GM19240 (cell line): Measurements from ENCODE around the gene PDE7B.

Experiments
- DNase-seq: peaks from one replicate; pipeline ENCODE4 v3.0.0; 2011; ENCODE audit warnings: low spot score; ENCODE audit not compliant: insufficient read length

PDE7B gene

DNA sequence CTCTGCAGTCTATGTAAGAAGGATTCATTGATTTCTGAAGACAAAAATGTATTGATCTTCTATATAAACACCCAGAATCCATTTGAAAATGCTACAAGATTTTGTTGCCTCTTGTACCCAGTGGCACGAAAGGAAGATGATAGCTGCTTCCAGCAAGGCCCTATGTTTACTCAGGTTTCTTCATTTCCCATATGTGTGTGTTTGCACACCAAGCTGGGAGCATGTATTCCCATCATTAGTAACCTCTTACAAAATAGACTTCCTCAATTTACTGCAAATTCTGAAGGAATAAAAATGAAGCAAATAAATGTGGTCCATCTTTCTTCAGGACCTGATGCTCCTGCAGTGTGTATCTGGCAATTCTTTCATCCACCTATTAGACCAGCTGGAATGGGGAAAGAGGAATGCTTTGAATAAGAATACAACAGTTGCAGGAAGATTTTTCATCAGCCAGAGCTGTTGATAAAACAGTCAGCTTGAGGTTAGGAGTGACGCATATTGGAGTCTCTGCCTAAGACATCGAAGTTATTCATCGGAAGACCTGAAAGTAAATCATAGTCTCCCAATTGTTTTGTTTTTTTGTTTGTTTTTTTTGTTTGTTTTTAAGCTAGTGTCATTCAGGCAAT lies 132.3 kb downstream of the PDE7B start:
- DNase-seq, result no peak

GRCh38 chr6:135985471-135985870 lies 134.0 kb downstream of the PDE7B start:
- no peak for DNase-seq

DNA sequence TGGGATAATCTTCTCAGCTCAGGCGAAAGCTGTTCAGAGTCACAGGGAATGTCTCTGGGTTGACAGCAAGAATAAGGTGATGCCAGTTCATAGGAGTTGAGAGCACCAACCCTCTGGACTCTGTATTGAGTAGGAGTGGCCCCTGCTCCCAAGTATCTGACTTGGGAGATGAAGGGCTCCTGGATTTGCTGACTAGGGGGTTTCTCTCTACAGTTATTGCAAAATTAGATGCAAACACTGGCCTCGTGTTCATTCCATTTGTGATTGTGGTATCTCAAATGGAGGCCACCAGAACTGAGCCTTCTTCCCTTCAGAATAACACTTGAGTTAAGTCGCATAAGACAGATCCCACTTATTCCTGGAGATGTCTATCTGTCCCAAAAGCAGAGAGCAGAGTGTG lies 135.7 kb downstream of the PDE7B start:
- no peak for DNase-seq

- DNase-seq, result no peak
Observed at GRCh38 chr6:135990439-135990838, 138.9 kb downstream of the PDE7B start.

GRCh38 chr6:135990855-135991464 lies 139.5 kb downstream of the PDE7B start:
- no peak for DNase-seq

- no peak for DNase-seq
Observed at GRCh38 chr6:135992739-135993138, 141.2 kb downstream of the PDE7B start.

GRCh38 chr6:135993361-135993760 lies 141.9 kb downstream of the PDE7B start:
- DNase-seq, result no peak

DNA sequence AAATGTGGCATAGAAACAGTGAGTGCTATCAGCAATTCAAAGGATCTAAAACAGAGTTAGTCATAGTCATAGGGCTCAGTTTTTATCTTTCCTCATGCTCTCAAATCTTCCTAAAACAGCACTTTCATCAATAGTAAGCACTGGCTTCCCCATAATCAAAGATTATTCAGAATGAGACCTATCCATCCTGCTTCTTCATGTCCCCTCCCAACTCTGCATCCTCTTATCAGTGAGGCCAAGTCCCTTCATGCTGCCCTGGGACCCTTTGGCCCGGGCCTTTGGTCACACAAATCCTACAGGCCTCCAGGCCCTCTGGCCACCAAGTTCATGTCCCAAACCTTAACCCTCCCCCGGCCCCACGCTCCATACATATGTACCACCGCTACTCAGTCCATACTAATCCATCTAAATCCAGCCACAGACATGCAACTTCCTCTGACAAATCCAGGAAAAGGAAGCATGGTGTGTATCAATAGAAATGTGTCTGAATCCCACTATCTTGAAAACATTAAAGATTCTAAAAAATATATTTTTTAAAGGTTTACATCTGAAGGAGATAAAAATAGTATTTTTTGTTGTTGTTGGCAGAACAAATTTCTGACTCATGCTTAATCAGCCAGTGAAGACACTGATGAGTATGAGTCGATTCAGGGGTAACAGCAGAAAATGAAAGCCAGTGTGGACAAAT lies 143.5 kb downstream of the PDE7B start:
- DNase-seq, result no peak

- DNase-seq, result no peak
Observed at GRCh38 chr6:135995545-135995898, 144.0 kb downstream of the PDE7B start.

DNA sequence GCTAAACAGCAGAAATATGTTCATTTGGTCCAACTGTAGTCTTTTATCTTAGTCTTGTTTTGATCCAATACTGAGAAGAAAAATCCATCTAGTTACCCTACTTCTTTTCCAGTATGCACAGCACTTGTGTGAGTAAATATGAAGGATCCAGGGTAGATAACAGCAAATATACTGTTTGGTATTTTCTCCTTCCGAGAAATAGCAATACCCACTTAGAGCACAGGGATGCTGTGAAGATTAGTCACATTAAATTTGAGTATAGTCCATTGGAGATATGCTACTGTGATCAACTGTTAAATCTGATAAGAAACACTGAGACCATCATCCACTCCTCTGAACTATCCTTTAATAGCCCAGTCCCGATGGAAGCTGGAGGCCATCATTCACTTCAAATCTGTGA lies 145.2 kb downstream of the PDE7B start:
- DNase-seq, result no peak

DNA sequence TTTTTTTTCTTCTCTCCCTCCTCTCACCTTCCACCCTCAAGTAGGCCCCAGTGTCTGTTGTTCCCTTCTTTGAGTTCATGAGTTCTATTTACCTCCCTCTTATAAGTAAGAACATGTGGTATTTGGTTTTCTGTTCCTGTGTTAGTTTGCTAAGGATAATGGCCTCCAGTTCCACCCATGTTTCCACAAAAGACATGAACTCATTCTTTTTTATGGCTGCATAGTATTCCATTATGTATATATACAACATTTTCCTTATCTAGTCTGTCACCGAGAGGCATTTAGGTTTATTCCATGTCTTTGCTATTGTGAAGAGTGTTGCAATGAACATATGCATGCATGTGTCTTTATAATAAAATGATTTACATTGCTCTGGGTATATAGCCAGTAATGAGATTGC lies 147.9 kb downstream of the PDE7B start:
- no peak for DNase-seq

DNA sequence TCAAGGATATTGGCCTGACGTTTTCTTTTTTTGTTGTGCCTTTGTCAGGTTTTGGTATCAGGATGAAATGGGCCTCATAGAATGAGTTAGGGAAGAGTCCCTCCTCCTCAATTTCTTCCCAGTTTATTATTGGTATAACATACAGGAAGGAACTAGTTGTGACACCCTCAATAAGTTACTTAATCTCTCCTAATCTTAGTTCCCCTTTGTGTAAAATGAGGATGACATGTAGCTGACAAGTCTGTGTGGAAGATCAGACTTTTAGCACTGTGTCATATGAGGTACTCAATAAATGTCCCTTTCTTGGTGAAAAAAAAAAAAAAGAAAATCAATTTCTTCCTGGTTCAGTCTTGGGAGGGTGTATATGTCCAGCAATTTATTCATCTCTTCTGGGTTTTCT lies 155.8 kb downstream of the PDE7B start:
- no peak for DNase-seq

DNA sequence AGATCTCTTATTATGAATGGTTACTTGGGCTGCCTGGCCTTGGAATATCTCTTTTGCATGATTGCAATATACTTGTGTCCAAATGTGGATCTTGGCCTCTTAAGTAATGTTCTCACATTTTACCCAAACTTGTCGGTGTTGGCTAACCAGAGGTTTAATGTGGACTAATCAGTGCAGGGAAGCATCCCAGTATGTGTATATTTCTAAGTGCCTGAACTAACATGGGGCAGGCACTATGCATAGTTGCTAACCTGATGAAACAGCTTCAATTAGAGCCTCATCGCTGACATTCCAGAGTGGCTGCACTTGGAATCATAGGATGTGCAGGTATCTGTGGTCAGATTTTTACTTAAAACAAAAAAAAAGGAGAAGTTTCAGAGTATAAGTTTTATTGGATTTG lies 160.0 kb downstream of the PDE7B start:
- no peak for DNase-seq

DNA sequence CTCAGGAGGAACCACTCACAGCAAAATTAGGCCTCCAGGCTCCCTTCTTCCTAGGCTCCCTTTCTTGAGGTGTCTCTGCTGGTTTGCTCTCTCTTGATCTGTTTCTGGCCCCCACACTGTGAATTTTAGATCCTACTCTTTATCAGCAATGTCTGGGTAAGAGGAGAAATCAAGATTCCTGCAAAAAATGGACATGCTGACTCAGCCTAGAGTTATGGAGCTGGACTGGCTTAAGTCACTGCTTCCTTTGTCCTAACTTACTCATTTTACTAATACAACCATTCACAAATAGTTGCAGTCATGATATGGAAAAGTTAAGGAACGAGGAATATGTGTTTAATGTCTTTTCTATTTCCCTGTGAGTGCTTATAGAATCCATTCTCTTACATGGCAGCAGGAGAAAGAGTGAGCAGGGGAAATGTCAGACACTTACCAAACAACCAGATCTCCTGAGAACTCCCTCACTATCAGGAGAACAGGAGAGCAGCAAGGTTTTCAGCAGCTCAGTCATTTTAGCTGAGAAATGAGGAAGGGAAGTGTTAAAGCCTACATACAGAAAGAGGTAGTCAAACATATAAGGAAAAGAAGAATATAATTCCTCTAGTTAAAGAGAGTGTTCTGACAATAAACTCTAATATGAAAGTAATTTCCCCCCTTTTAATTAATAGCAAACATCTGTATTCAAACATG lies 160.8 kb downstream of the PDE7B start:
- no peak for DNase-seq

DNA sequence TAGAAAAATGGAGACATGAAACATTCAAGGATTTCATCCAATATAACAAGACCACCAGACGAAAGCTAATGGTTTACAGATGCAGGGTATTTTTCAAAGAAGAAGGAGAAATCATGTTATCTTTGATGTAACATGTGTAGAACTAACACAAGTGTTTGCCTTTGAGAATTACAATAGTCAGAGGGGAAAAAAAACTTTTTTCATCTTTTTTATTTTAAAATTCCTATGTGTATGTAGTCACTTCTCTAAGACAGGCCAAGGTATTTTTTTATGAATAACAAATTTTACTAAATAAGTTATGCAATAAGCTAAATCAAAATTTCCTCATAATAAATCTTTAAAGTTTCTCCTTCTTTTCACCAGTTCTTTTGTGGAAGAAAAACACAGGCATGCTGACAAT lies 161.4 kb downstream of the PDE7B start:
- no peak for DNase-seq

GRCh38 chr6:136014454-136015437 lies 163.2 kb downstream of the PDE7B start:
- DNase-seq, result no peak

GRCh38 chr6:136015531-136015930 lies 164.0 kb downstream of the PDE7B start:
- DNase-seq, result no peak

- no peak for DNase-seq
Observed at GRCh38 chr6:136016228-136017225, 165.0 kb downstream of the PDE7B start.

DNA sequence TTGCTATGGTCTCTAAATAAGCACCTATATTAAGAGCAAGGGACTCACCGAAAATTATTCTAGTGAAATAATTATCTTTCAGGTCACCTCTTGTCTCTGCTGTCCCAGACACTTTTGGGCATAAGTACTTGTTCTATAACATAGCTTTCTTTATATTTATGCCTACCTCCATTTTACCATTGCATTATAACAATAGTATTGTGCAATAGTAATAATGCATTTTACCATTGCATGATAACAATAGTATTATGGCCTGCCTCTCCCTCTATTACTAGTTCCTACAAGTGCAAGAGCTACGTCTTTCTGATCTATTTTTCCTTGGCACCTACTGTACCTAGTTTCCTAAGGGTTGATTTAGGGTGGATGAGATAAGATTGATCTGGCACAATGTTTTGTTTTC lies 169.2 kb downstream of the PDE7B start:
- DNase-seq, result no peak
